SK-N-SH (cell line): ENCODE measurements around the gene SLC2A8.

Experiments used
- ELF1 ChIP-seq: IDR thresholded peaks from 2 replicates; pipeline ENCODE4 v1.4.0; 2012
- FOXM1 ChIP-seq: IDR thresholded peaks from 2 replicates; pipeline ENCODE4 v1.4.0; 2012; ENCODE audit warnings: low read depth, mild to moderate bottlenecking
- POLR2AphosphoS5 ChIP-seq: IDR thresholded peaks from 2 replicates; pipeline ENCODE4 v1.6.1; 2012; ENCODE audit warnings: low read depth, low read length
- TAF1 ChIP-seq: IDR thresholded peaks from 2 replicates; pipeline ENCODE4 v1.6.1; 2012; ENCODE audit warnings: low read depth, mild to moderate bottlenecking, low read length, moderate library complexity, borderline replicate concordance
- TF ChIP-seq, protein P1 (sequence below): fragments of 200-600 bp; sonication (generic); IDR thresholded peaks from 2 replicates; pipeline ENCODE4 v1.6.1; 2017; ENCODE audit warnings: antibody characterized with exemption, mild to moderate bottlenecking, moderate library complexity
- TF ChIP-seq, protein P2 (sequence below): IDR thresholded peaks from 2 replicates; pipeline ENCODE4 v1.4.0; 2012; ENCODE audit warnings: low read depth
- TF ChIP-seq, protein P3 (sequence below): fragments of 150-350 bp; IDR thresholded peaks from 2 replicates; pipeline ENCODE4 v1.6.1; 2017; ENCODE audit warnings: antibody characterized with exemption, low read length, low read depth, borderline replicate concordance

DNA sequence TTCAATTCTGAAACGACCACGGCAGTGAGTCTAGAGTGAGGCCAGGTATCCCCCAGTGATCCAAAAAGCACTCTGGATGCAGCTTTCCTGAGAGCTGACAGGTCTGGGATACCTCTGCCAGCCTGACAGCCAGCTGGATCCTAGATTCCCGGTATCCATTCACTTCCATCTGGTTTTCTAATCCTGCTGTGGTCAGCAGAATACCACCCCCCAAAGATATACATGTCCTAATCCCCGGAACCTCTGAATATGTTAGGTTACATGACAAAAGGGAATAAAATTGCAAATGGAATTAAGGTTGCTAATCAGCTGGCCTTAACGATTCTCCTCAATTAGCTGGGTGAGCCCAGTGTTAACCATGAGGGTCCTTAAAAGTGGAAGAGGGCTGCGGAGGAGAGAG, 25.8 kb downstream of the SLC2A8 start:
- TF ChIP-seq, protein P1, sequence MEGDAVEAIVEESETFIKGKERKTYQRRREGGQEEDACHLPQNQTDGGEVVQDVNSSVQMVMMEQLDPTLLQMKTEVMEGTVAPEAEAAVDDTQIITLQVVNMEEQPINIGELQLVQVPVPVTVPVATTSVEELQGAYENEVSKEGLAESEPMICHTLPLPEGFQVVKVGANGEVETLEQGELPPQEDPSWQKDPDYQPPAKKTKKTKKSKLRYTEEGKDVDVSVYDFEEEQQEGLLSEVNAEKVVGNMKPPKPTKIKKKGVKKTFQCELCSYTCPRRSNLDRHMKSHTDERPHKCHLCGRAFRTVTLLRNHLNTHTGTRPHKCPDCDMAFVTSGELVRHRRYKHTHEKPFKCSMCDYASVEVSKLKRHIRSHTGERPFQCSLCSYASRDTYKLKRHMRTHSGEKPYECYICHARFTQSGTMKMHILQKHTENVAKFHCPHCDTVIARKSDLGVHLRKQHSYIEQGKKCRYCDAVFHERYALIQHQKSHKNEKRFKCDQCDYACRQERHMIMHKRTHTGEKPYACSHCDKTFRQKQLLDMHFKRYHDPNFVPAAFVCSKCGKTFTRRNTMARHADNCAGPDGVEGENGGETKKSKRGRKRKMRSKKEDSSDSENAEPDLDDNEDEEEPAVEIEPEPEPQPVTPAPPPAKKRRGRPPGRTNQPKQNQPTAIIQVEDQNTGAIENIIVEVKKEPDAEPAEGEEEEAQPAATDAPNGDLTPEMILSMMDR, result no peak
- no peak for TF ChIP-seq TAF1
- TF ChIP-seq FOXM1, result no peak
- no peak for TF ChIP-seq POLR2AphosphoS5
- TF ChIP-seq, protein P2, sequence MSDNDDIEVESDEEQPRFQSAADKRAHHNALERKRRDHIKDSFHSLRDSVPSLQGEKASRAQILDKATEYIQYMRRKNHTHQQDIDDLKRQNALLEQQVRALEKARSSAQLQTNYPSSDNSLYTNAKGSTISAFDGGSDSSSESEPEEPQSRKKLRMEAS, result no peak
- TF ChIP-seq, protein P3, sequence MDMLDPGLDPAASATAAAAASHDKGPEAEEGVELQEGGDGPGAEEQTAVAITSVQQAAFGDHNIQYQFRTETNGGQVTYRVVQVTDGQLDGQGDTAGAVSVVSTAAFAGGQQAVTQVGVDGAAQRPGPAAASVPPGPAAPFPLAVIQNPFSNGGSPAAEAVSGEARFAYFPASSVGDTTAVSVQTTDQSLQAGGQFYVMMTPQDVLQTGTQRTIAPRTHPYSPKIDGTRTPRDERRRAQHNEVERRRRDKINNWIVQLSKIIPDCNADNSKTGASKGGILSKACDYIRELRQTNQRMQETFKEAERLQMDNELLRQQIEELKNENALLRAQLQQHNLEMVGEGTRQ, result no peak
- no peak for TF ChIP-seq ELF1
